ENCODE data around the gene LRRC47. TPM values are rescaled to one million over a fixed set of nuclear protein-coding genes. Genes with fewer than 3 reads are reported as not detected.

Gene LRRC47
- total RNA-seq (2014; rRNA removed; shearing (Covaris generic)): 113 and 130 TPM in 2 replicates

DNA sequence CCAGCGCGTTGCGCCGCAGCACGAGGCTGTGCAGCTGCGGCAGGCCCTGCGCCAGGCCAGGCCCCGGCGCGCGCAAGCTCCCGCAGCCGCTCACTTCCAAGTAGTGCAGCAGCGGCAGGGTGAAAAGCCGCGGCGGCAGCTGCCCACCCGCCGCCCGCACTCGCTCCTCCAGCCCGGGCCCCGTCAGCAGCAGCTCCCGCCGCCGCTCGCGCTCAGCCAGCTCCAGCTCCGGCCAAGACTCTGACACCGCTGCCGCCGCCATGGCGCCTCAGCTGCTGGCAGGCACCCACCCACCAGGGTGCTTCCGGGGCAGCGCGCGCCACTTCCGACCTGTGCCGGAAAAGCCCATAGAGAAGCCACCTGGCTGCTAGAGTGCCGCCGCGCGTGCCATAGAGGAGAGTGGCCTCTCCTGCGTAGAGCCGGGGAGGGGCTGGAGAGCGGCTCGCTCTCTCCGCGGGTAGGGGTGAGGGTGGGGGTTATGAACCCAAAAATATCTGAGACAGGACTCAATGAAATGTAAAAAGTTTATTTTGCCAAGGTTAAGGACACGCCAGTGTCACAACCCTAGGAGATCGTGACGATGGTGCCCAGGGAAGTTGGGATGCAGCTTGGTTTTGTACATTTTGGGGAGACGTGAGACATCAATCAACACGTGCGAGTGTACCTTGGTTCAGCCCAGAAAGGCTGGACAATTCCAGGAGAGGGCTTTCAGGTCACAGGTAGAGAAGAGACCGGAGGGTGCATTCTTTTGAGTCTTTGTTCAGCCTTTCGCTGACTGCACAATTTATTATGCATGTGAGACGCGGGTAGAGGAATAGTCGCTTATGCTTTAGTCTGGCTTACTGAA lies at the start of gene LRRC47:
Gene LRRC47, minus strand, starts transcription at position 284 of the 847 bp plus-strand sequence. Its CDS starts 22 bp downstream, at position 262.
- Histone ChIP-seq H3K27me3 (ENCODE audit: control insufficient read depth, insufficient read depth, low read length) (no peaks in the 10 kb centered on the region), H3K36me3 (replicated peaks; ENCODE audit: control insufficient read depth, insufficient read depth, low read length) (no peaks in the 10 kb centered on the region), H3K4me3 (ENCODE audit: insufficient read depth, low read depth, low read length) (peak within 1 kb of the TSS; percentile 88)
- DNase-seq: peak; percentile 95

DNA sequence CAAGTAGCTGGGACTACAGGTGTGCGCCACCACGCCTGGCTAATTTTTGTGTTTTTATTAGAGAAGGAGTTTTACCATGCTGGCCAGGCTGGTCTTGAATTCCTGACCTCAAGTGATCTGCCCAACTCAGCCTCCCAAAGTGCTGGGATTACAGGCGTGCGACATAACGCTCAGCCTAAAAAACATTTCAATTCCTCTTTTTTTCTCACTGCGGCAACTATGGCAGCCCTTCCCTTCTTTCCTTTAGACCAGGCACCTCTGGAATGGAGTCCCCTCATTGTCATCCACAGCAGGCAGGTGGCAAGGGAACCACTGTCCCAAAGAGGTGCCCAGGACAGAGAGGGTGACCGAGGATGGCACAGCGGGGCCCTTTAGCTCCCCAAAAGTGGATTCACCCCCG lies 46.6 kb upstream of the LRRC47 start:
- DNase-seq: no peak
- Histone ChIP-seq H3K36me3 (replicated peaks; ENCODE audit: control insufficient read depth, insufficient read depth, low read length) (peaks cover 1% of the 10 kb centered on the region; the same call in 1 of the 2 replicates), H3K27me3 (ENCODE audit: control insufficient read depth, insufficient read depth, low read length) (no peaks in the 10 kb centered on the region), H3K4me3 (ENCODE audit: insufficient read depth, low read depth, low read length) (no peak overlapping the region)

DNA sequence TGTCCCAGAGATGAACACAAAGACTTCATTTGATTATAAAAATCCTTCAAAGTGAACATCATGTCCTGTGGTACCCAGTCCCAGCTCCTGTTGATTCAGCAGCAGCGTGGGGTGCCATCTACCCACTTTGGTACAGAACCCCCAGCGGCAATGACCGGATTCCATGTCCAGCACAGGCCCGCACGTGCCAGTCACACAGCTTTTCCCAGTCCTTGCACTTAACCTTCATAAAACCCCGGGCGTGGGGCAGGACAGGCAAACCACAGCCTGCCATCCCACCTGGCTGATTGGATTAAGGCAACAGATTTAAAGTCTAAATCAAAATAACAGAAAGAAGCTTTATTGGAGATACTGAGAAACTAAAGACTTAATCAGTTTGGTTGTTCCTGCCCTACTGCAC lies 45.2 kb upstream of the LRRC47 start:
- H3K27me3 ChIP-seq (ENCODE audit: control insufficient read depth, insufficient read depth, low read length): no peaks in the 10 kb centered on the region
- DNase-seq: no peak
- H3K4me3 ChIP-seq (ENCODE audit: insufficient read depth, low read depth, low read length): no peak overlapping the region
- H3K36me3 ChIP-seq (replicated peaks; ENCODE audit: control insufficient read depth, insufficient read depth, low read length): peaks cover 2% of the 10 kb centered on the region

DNA sequence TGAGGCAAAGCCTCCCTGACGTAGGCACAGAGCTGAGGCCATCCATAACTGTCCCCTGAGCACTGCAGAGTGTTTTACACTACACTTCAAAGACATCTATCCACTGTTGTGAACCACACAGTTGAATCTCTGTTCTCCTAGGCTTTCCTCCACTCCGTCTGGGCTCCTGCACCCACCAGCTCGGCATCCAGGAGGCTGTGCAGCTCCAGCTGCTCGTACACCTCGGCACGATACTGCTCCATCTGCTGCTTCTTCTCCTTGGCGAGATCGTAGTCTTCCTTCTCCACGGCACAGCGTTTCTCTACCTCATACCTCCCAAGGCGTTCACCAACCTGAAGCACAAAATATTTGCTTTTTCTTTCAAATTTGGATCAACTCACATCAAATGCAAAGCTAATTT lies 42.5 kb upstream of the LRRC47 start:
- H3K4me3 ChIP-seq (ENCODE audit: insufficient read depth, low read depth, low read length): no peak overlapping the region
- no peaks in the 10 kb centered on the region for H3K27me3 ChIP-seq (ENCODE audit: control insufficient read depth, insufficient read depth, low read length)
- no peak for DNase-seq
- peaks cover 3% of the 10 kb centered on the region for H3K36me3 ChIP-seq (replicated peaks; ENCODE audit: control insufficient read depth, insufficient read depth, low read length)

DNA sequence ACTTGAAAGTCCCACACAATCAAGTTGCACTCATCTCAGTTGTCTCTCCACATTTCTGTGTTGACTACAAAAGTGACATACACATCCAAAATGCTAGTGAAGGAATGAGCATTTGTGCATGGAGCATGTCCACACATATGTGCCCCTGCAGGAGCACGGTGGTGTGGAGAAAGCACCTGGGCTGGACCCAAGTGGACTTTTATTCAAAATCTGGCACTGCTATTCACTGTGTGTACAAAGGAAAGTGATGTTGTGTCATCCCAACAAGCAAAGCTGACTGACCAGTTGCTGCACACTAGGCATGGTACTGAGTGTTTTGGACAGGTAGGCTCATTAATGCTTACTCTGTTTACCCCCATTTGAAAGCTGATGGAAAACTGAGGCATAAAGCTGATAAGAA lies 41.4 kb upstream of the LRRC47 start:
- DNase-seq: no peak
- no peak overlapping the region for H3K4me3 ChIP-seq (ENCODE audit: insufficient read depth, low read depth, low read length)
- H3K36me3 ChIP-seq (replicated peaks; ENCODE audit: control insufficient read depth, insufficient read depth, low read length): peaks cover 5% of the 10 kb centered on the region
- H3K27me3 ChIP-seq (ENCODE audit: control insufficient read depth, insufficient read depth, low read length): no peaks in the 10 kb centered on the region

DNA sequence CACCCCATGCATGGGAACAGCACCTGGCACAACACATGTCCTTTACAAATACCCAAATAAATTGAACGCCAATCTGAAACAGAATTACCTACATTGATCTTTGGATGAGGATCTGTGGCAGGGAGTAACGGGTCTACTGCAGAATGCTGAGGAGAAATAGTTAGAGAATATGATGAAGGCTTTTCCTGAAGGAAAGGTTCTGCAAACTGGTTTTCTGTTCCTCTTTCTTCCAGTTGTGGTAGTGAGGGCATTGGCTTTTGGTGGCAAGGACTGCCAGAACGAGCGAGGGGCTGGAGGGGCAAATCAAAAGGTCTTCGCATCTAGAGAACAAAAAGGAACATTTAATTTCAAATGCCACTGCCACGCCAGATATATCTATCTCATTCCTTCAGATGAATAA lies 40.9 kb upstream of the LRRC47 start:
- peaks cover 5% of the 10 kb centered on the region for H3K36me3 ChIP-seq (replicated peaks; ENCODE audit: control insufficient read depth, insufficient read depth, low read length)
- no peaks in the 10 kb centered on the region for H3K27me3 ChIP-seq (ENCODE audit: control insufficient read depth, insufficient read depth, low read length)
- H3K4me3 ChIP-seq (ENCODE audit: insufficient read depth, low read depth, low read length): no peak overlapping the region
- no peak for DNase-seq

DNA sequence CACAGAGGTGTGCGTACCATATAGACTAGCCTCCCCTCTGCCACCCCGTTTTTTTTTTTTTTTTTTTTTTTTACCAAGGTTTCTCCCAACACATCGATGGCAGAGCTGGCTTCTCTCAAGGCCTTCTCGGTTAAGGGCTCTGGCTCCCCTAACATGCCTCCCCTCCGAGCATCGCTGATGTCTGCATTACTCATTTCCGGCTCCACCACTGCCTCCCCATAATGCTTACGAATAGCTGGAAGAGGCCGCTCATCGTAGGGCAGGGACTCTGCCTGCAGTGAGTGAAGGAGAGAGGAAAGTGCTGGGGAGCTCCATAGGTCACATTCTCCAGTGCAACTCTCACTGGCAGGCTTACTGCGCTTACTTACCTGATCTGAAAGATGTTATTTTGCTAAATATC lies 40.1 kb upstream of the LRRC47 start:
- no peaks in the 10 kb centered on the region for H3K27me3 ChIP-seq (ENCODE audit: control insufficient read depth, insufficient read depth, low read length)
- DNase-seq: no peak
- H3K4me3 ChIP-seq (ENCODE audit: insufficient read depth, low read depth, low read length): no peak overlapping the region
- H3K36me3 ChIP-seq (replicated peaks; ENCODE audit: control insufficient read depth, insufficient read depth, low read length): peaks cover 7% of the 10 kb centered on the region

DNA sequence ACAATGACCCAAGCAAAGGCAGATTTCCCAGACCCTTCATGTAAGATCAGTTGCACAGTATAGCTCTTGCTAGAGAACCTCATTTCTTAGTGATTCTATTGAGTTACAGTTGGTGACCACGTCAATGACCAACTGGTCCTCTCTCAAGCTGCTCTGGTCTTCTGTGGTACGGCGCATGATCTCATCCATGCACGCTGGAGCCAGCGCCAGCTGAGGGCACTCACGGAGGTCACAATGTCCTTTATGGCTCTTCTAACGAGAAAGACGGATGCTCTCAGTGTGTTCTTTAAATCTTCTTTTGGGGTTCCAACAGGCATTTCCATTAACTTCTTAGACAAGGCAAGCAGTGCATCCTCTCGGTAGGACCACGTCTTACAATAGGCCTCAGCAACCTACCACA lies 38.4 kb upstream of the LRRC47 start:
- DNase-seq: no peak
- Histone ChIP-seq H3K27me3 (ENCODE audit: control insufficient read depth, insufficient read depth, low read length) (no peaks in the 10 kb centered on the region), H3K4me3 (ENCODE audit: insufficient read depth, low read depth, low read length) (no peak overlapping the region), H3K36me3 (replicated peaks; ENCODE audit: control insufficient read depth, insufficient read depth, low read length) (peaks cover 7% of the 10 kb centered on the region)

DNA sequence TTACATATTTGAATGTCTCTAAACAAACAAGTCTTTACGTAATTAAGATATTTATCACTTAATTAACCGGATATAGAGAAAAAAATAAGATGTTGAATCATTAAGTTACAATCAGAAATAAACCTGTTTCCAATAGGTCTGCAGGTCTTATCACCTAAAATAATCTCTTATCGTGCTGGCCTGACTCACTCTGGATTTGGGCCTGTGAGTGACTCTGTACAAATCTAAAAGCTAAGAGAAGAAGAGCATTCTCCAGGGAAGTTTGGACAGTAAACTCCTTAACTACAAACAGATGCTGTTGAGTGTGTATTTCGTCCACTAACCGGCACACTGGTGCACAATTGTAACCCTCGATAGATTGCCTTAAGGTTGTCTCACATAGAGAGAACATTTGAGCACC lies 35.4 kb upstream of the LRRC47 start:
- Histone ChIP-seq H3K4me3 (ENCODE audit: insufficient read depth, low read depth, low read length) (no peak overlapping the region), H3K27me3 (ENCODE audit: control insufficient read depth, insufficient read depth, low read length) (no peaks in the 10 kb centered on the region), H3K36me3 (replicated peaks; ENCODE audit: control insufficient read depth, insufficient read depth, low read length) (peaks cover 4% of the 10 kb centered on the region)
- no peak for DNase-seq

DNA sequence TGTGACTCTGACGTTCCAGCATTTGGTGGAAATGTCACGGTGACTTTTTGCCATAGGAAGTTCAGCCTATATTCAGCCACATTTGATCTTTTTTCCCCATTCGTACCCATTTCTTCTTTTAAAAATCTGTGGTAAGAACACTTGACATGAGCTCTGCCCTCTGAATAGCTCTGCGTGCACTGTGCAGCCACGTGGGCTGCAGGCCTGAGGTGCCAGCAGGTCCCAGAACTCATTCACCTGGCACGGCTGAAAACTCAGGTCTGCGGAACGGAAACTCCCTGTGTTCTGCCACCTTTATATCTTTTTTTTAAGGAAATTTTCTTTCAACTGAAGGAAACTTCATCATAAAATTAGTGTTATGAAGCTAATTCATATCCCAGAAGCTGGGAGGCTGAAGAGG lies 32.1 kb upstream of the LRRC47 start:
- Histone ChIP-seq H3K36me3 (replicated peaks; ENCODE audit: control insufficient read depth, insufficient read depth, low read length) (peaks cover 8% of the 10 kb centered on the region; the same call in 1 of the 2 replicates), H3K4me3 (ENCODE audit: insufficient read depth, low read depth, low read length) (no peak overlapping the region)
- DNase-seq: no peak

DNA sequence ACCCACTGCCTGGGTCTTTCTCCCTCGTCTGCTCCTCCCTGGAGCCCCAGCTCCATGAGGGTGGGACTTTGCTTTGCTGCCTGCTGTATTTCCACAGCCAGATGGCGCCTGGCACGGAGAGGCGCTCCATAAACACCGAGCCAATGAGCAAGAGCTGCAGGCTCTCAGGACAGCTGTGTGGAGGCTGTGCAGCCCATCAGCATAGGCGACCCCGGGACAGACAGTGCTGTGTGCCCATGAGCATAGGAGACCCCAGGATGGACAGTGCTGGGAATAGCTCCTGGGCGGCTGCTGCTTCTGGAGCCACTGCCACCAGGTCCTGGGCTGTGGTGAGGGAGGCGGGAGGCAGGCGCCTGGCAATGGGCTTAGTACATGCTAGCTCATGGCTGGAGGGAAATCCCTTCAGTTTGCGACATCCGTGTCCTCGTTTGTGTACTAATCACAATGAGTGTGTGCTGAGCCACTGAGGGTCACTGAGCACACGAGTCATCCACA lies 31.6 kb upstream of the LRRC47 start:
- no peaks in the 10 kb centered on the region for H3K27me3 ChIP-seq (ENCODE audit: control insufficient read depth, insufficient read depth, low read length)
- peaks cover 10% of the 10 kb centered on the region for H3K36me3 ChIP-seq (replicated peaks; ENCODE audit: control insufficient read depth, insufficient read depth, low read length)
- DNase-seq: peak; percentile 89
- H3K4me3 ChIP-seq (ENCODE audit: insufficient read depth, low read depth, low read length): no peak overlapping the region

More for the DNA sequence above, 32.1 kb upstream of the LRRC47 start:
- H3K27me3 ChIP-seq (ENCODE audit: control insufficient read depth, insufficient read depth, low read length): no peaks in the 10 kb centered on the region

DNA sequence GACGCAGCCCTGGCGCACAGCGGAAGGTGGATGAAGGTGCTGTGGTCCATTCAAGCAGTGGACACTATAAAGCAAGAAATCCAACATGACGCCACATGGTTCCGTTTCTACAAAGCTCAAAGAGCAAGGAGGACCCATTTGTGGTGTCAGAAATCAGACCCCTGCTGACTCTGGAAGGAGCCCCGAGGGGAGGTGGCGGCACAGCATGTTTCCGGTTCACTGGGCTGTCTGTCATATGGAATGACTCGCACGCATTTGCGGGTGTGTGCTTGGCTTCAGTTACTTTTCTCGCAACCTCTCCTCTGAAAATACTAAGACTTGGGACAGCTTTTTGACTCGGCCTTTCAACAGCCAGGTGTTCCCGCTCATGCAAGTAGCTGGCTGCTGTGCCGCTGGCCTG lies 29.1 kb upstream of the LRRC47 start:
- no peak overlapping the region for H3K4me3 ChIP-seq (ENCODE audit: insufficient read depth, low read depth, low read length)

DNA sequence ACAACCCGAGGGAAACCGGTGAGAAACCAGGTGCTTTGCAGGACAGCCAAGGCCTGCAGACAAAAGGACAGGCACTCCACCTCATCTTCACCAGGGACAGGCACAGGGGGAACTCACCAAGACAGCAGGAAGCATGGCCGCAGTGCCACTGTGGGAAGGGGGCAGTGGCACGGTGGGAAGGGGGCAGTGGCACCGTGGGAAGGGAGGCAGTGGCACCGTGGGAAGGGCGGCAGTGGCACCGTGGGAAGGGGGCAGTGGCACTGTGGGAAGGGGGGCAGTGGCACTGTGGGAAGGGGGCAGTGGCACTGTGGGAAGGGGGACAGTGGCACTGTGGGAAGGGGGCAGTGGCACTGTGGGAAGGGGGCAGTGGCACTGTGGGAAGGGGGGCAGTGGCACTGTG lies 28.4 kb upstream of the LRRC47 start:
- H3K27me3 ChIP-seq (ENCODE audit: control insufficient read depth, insufficient read depth, low read length): no peaks in the 10 kb centered on the region
- peaks cover 11% of the 10 kb centered on the region for H3K36me3 ChIP-seq (replicated peaks; ENCODE audit: control insufficient read depth, insufficient read depth, low read length)
- no peak overlapping the region for H3K4me3 ChIP-seq (ENCODE audit: insufficient read depth, low read depth, low read length)
- DNase-seq: no peak

More for the DNA sequence above, 29.1 kb upstream of the LRRC47 start:
- Histone ChIP-seq H3K36me3 (replicated peaks; ENCODE audit: control insufficient read depth, insufficient read depth, low read length) (peaks cover 11% of the 10 kb centered on the region), H3K27me3 (ENCODE audit: control insufficient read depth, insufficient read depth, low read length) (no peaks in the 10 kb centered on the region)
- no peak for DNase-seq

DNA sequence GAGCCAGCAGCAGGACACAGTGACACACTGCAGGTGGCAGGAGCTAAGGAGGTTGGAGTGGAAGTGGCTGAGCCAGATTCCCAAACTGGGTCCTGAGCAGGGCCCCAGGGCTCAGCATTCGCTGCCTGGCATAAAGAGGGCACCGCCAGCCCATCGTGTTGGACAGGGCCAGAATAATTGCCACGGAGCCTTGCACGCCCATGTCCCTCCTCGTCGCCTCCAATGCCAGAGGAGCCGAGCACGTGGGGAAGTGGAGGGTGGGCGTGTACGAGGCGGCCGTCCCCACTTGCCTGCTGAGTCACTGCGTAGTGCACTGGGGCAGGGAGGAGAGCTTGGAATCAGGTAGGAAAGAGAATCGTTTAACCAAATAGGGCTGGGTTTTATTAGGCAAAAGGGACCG lies 26.1 kb upstream of the LRRC47 start:
- peaks cover 11% of the 10 kb centered on the region for H3K36me3 ChIP-seq (replicated peaks; ENCODE audit: control insufficient read depth, insufficient read depth, low read length)
- no peaks in the 10 kb centered on the region for H3K27me3 ChIP-seq (ENCODE audit: control insufficient read depth, insufficient read depth, low read length)
- DNase-seq: no peak
- H3K4me3 ChIP-seq (ENCODE audit: insufficient read depth, low read depth, low read length): no peak overlapping the region

DNA sequence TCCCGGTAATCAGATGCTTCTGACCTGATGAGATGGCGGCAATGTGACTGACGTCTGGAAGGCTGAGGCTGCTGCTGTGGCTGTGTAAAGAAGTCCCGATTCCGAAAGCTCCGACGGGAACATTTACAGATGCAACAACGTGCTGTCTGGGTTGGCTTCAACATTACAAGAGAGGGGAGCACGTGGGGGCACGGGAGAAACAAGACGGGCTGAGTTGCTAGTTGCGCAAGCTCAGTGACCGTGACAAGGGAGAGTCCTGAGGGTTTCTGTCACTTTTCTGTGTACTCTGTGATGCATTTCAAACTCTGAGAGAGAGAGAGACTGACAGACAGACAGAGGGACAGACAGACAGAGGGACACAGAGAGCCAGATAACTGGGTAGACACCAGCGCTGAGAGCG lies 25.6 kb upstream of the LRRC47 start:
- no peaks in the 10 kb centered on the region for H3K27me3 ChIP-seq (ENCODE audit: control insufficient read depth, insufficient read depth, low read length)
- DNase-seq: no peak
- no peak overlapping the region for H3K4me3 ChIP-seq (ENCODE audit: insufficient read depth, low read depth, low read length)
- peaks cover 11% of the 10 kb centered on the region for H3K36me3 ChIP-seq (replicated peaks; ENCODE audit: control insufficient read depth, insufficient read depth, low read length)
